AG04449 (cell line): Measurements from ENCODE around the gene EXOC6B.

Source experiments
- CTCF ChIA-PET: fragments of 350-600 bp; formaldehyde crosslinking; extraction: SDS; loops from one replicate; lab custom pipeline; 2021; ENCODE audit warnings: antibody characterized with exemption; lab: Yijun Ruan, JAX
- POLR2A ChIA-PET: fragments of 400-600, 350-600 bp; formaldehyde crosslinking; extraction: SDS; loops from one replicate; lab custom pipeline; 2020; ENCODE audit warnings: antibody characterized with exemption, inconsistent platforms; lab: Yijun Ruan, JAX
- DNase-seq: peaks from one replicate; pipeline ENCODE4 v3.0.0-alpha.2; 2010; ENCODE audit warnings: low read depth, low spot score
- H3K4me3 ChIP-seq: 2 replicates; pipeline ENCODE4 v1.5.1; 2011; ENCODE audit warnings: low read depth, mild to moderate bottlenecking, control low read depth, low read length
- TF ChIP-seq, protein P1 (sequence below): IDR thresholded peaks from one replicate; pipeline ENCODE4 v1.5.1; 2011; ENCODE audit warnings: mild to moderate bottlenecking, moderate library complexity, low read length, control low read depth, inconsistent platforms; ENCODE audit not compliant: insufficient read depth; ENCODE audit errors: missing control alignments

EXOC6B gene

DNA sequence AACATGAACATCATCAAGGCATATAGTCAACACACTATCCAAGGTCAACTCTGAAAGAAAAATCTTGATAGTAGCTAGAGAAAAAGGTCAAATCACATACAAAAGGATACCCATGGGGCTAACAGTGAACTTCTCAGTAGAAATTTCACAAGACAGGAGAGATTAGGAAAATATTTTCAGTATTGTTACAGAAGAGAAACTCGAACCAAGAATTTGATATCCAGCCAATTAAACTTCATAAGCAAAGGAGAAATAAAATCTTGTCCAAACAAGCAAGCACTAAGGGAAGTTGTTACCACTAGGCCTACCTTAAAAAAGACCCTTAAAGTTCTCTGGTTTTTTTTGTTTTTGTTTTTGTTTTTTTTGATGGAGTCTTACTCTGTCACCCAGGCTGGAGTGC lies 242.5 kb downstream of the EXOC6B start:
- DNase-seq: no peak
- TF ChIP-seq, protein P1, sequence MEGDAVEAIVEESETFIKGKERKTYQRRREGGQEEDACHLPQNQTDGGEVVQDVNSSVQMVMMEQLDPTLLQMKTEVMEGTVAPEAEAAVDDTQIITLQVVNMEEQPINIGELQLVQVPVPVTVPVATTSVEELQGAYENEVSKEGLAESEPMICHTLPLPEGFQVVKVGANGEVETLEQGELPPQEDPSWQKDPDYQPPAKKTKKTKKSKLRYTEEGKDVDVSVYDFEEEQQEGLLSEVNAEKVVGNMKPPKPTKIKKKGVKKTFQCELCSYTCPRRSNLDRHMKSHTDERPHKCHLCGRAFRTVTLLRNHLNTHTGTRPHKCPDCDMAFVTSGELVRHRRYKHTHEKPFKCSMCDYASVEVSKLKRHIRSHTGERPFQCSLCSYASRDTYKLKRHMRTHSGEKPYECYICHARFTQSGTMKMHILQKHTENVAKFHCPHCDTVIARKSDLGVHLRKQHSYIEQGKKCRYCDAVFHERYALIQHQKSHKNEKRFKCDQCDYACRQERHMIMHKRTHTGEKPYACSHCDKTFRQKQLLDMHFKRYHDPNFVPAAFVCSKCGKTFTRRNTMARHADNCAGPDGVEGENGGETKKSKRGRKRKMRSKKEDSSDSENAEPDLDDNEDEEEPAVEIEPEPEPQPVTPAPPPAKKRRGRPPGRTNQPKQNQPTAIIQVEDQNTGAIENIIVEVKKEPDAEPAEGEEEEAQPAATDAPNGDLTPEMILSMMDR: no peak
- ChIA-PET CTCF (interaction anchor here (0.7 to 4.8 kb wide), 8 partner anchors 10 to 1037 kb away, joined by 3 to 63 read pairs (median 3); partner anchors contain the start of gene CYP26B1), POLR2A (no interaction called here)
- no peak overlapping the region for H3K4me3 ChIP-seq

DNA sequence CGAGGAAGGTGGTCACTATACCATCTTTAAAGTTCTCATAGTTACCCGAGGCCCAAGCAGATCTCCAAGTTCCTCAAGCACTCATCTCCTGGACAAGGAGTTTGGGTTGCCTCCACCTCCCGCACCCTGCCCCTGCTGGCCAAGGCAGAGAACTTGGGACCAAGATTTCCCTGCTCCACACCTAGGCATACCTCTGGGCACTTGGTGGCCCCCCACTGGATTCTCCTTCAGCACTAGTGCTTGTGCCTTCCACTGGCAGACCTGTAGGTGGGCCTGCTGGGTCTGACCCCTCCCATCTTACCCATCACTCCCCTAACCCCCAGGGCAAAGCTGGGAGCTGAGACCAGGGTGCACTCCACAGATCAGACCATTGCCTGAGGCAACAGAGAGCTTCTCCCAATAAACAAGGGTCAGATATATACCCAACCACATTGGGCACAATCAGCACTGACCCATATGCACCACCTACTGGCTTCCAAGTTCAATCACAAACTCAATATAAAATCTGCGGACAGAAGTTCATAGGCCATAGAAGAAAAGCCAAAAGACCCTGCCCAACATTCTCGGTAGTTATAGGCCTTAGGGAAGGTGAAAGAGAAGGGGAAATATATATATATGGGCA lies 244.2 kb downstream of the EXOC6B start:
- DNase-seq: no peak
- TF ChIP-seq, protein P1: peak; percentile 13
- POLR2A ChIA-PET: no interaction called here
- CTCF ChIA-PET: interaction anchor here (1.1 to 4.8 kb wide), 7 partner anchors 9 to 779 kb away, joined by 3 to 63 read pairs (median 15); partner anchors contain the start of gene CYP26B1
- H3K4me3 ChIP-seq: no peak overlapping the region

- no peak for DNase-seq
- CTCF ChIA-PET: interaction anchor here (0.7 to 4.9 kb wide), 57 partner anchors 8 to 1051 kb away, joined by 3 to 63 read pairs (median 4); partner anchors contain the start of gene CYP26B1
- H3K4me3 ChIP-seq: no peak overlapping the region
- TF ChIP-seq, protein P1: peak; percentile 33
- POLR2A ChIA-PET: interaction anchor here (1.2 kb wide), 1 partner anchor 18 kb away, joined by 3 read pairs; no protein-coding TSS in a partner anchor
Measured at GRCh38 chr2:72579591-72580180, 246.1 kb downstream of the EXOC6B start.

GRCh38 chr2:72576861-72577260 lies 249.0 kb downstream of the EXOC6B start:
- CTCF ChIA-PET: interaction anchor here (1.0 to 4.9 kb wide), 5 partner anchors 378 to 1031 kb away, joined by 4 to 34 read pairs (median 13); no protein-coding TSS in a partner anchor
- DNase-seq: no peak
- TF ChIP-seq, protein P1: no peak
- H3K4me3 ChIP-seq: no peak overlapping the region
- POLR2A ChIA-PET: no interaction called here

DNA sequence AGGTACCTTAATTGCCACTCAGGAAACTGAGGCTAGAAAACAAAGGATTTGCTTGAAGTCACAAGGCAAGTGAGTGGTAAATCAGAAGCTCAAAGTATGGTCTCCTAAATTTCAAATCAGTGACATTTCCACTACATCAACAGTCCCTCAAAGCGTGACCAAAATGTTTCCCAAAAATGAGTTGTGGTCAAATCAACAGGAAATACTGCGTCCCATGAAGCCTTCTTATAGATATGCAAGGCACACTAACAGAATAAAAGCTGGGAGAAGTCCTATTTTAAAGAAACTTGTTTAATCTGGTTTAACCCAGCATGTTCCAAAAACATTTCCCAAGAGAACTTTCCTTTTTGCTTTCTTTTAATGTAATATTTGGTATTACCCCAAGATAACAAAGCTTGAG lies 249.4 kb downstream of the EXOC6B start:
- TF ChIP-seq, protein P1: no peak
- H3K4me3 ChIP-seq: no peak overlapping the region
- DNase-seq: no peak
- ChIA-PET POLR2A (no interaction called here), CTCF (interaction anchor here (1.0 to 4.9 kb wide), 4 partner anchors 377 to 1030 kb away, joined by 4 to 34 read pairs (median 15); no protein-coding TSS in a partner anchor)

DNA sequence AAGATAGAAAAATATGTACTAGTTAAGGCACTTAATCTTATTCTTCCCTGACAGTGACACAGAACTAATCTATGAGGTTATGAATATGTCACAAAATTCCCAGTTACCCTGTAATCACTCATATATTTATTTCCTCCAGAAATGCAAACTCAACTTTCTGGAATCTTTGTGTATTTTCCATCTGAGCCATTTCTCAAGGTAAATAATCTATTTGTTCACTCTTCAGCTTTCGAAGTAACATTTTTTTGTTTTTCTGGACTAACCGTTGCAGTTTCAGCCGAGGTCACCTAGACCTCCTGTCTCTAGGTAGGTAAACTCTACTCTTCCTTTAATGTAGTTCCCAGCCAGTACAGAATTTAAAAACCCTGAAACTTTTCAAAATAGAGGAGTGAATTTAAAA lies 250.9 kb downstream of the EXOC6B start:
- no peak overlapping the region for H3K4me3 ChIP-seq
- ChIA-PET POLR2A (interaction anchor here (0.7 kb wide), 1 partner anchor 1002 kb away, joined by 3 read pairs; no protein-coding TSS in a partner anchor), CTCF (interaction anchor here (1.0 to 3.5 kb wide), 4 partner anchors 21 to 1029 kb away, joined by 3 to 17 read pairs (median 8); no protein-coding TSS in a partner anchor)
- TF ChIP-seq, protein P1: no peak
- DNase-seq: no peak
